HG02571 (cell line): Measurements from ENCODE around the gene SYNE2.
"Not testable (repeated sequence)": the region's sequence is repeated elsewhere in the genome, so short reads cannot be mapped to it uniquely, and the experiment has no call there.

ENCODE experiments used
- ATAC-seq: cut with Tn5 transposase; IDR thresholded peaks from one replicate; pipeline ENCODE4 v1.9.1; 2021; ENCODE audit warnings: mild to moderate bottlenecking, moderate library complexity; ENCODE audit not compliant: unreplicated experiment

Gene SYNE2

DNA sequence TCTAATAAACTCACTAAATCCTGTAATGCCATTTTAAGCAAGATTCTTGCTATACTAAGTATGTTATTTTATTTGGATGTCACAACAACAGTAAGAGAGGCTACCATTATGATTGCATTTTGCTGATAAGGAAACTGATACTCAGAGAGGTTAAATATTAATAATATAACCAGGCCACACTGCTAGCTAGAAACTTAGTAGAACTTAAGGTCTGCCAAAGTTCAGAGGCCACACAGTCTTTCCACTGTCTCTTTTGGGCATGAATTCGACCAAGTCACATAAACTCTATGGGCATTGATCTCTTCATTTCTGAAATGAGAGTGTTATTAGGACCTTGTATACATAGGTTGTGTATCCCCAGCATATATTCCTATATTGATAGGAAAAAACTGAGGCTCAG is 147.9 kb downstream of the SYNE2 start:
- ATAC-seq: no peak

DNA sequence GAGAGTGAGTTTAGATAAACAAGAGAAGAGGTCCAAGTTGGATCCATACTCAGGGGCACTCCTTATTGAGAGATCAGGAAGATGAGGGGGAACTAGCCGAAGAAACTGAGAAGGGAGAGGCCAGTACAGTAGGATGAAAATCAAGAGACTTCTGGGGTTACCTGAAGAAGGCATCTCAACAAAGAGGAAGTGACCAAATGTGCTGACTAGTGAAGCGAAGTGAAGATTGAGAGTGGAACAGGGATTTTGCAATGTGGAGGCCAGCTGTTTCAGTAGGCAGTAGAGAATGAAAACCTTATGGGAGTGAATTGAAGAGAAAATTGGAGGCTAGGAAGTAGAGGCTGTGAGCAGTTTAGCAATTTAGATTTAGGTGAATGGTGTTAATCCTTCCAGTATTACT is 153.0 kb downstream of the SYNE2 start:
- no peak for ATAC-seq

DNA sequence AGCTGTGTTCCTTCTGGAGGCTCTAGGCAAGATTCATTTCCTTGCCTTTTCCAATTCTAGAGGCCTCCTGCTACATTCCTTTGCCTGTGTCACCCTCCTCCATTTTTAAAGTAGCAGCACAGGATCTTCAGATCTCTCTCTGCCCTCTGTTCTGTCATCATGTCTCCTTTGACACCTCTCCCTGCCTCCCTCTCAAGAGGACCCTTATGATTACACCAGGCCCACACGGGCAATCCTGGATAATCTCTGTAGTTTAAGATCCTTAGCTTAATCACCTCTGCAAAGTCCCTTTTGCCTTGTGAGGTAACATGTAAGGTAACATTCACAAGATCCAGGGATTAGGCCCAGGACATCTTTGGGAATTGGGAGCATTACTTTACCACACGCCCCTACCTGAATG is 155.2 kb downstream of the SYNE2 start:
- no peak for ATAC-seq

DNA sequence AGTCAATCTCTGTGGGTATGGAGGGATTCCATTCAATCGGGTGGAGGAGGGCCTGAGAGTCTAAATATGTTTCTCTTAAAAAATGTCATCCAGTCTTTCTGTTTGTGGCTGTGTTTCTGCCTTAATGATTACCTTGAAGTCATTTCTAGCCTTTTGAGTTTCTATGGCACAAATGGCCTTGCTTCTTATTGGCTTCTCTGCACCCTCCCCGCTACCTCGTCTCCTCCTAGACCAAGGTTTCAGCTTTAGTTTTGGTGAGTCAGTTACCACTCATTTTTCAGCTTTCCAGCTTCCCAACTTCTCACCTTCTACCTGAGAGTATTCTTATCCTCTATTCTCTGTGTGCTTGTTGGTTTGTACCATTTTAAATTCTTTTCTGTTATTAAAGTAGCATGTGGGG is 159.2 kb downstream of the SYNE2 start:
- no peak for ATAC-seq

DNA sequence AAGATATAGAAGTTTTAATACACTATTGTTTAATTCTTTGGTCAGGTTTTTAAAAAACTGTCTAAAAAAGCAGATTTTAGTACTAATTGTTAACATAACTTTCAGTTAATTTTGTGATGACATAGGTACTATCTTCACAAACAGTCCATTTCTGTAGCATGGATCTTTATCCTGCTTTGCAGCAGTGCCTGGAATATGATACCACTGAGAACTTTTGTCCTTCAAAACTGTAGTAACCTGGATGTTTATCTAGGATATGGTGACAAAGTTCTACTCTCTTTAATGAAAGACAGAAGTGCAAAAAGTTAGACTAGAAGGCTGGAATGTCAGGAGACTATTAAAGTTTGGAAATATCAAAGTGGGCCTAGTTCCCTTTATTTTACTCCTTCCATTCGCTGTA is 159.9 kb downstream of the SYNE2 start:
- no peak for ATAC-seq

DNA sequence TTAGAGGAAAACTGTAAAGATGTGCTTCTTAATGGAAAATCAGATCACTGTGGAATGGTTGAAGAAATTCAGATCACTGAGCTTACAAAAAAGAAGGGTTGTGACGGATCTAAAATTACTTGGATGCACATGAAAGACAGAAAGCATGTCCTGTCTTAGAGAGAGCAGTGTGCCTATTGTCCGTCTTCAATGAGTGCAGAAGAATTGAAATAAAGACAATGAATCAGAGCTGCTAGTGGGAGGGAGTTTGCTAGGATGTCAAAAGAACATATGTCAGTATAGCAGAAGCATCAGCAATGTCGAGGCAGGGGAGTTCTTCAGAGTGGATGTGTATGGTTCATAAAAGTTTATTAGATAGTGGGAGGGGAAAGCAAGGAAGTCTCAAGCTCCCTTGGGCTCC is 172.7 kb downstream of the SYNE2 start:
- no peak for ATAC-seq

DNA sequence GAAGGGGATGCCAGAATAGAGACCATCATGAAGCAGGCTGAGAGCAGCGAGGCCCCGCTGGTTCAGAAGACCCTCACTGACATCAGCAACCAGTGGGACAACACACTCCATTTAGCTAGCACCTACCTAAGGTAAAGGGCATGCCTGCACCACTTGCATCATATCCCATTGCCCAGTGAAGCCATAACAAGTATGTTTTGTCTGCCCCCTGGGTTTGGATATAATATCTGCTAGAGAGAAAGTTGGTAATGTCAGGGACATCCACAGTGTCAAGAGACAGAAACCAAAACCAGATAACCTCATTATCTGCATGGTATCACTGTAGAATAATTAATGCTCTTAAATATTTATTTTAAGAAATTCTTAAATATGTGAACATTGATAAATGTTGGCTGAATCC is 173.8 kb downstream of the SYNE2 start:
- ATAC-seq: no peak

DNA sequence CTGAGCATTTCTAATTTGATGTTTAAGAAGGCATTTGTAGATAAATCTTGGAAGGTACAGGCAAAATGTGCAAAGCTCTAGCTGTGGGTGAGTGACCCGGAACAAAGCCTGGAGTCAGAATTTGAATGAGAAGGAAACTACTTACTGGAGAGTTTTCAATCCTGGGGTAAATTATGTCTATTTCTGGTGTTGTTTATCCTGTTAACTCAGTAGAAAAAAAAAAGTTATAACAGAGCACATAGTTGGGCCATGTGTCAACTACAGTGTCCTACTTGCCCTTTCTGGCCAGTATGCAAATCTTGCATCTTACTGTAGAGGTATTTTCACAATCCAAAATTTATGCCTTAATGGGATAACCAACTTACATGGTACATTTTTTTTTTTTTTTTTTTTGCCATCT is 182.3 kb downstream of the SYNE2 start:
- ATAC-seq: no peak

DNA sequence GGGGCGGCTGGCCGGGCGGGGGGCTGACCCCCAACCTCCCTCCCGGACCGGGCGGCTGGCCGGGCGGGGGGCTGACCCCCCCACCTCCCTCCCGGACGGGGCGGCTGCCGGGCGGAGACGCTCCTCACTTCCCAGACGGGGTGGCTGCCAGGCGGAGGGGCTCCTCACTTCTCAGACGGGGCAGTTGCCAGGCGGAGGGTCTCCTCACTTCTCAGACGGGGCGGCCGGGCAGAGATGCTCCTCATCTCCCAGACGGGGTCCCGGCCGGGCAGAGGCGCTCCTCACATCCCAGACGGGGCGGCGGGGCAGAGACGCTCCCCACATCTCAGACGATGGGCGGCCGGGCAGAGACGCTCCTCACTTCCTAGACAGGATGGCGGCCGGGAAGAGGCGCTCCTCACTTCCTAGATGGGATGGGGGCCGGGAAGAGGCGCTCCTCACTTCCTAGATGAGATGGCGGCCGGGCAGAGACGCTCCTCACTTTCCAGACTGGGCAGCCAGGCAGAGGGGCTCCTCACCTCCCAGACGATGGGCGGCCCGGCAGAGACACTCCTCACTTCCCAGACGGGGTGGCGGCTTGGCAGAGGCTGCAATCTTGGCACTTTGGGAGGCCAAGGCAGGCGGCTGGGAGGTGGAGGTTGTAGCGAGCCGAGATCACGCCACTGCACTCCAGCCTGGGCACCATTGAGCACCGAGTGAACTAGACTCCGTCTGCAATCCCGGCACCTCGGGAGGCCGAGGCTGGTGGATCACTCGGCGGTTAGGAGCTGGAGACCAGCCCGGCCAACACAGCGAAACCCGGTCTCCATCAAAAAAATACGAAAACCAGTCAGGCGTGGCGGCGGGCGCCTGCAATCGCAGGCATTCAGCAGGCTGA is 185.3 kb downstream of the SYNE2 start:
- not testable (repeated sequence) for ATAC-seq

DNA sequence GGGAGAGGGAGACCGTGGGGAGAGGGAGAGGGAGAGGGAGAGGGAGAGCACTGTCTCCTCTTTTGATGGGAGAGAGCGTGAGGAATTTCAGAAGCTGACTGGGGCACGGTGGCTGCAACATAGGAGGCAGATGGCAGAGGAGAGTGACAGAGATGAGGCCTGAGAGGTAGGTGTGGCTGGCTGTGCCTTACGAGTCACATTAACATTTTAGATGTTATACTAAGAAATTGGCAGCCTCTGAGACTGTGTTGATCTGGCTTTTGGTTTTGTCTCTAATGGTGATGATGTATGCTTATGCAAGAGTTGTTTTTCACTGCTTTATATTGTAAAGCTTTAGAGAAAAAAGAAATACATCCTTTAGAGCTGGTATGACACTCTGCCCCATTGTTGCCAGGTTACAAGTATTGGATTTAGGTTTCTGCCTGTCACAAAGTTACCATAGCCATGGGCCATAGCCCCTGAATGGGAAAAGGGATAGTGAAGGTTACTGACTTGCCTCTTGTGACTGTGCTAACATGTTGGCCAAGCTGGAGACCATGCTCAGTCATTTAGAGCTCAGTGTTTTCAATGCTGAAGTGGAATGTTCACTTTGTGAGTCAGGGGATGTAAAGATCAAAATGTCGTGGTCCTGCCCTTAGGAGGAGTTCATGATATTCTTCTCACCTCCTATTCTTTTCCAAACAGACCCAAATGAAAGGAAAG is 186.2 kb downstream of the SYNE2 start:
- ATAC-seq: no peak

DNA sequence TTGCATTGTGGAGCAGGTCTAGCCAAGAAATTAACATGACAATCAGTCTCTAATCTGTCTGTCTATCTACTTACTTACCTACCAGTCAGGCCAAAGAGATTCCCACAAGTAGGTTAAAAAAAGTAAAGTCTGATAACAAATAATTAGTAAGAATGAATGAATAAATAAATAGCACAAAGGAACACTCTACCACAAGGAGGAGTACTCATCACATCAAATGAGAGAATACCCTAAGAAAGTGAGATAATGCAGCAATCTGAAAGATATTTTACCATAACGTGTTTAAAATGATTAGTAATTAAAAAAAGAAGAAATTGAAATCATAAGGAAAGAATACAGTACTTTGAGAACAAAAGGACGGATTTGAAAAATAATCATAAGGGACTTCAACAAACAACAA is 187.2 kb downstream of the SYNE2 start:
- ATAC-seq: no peak

DNA sequence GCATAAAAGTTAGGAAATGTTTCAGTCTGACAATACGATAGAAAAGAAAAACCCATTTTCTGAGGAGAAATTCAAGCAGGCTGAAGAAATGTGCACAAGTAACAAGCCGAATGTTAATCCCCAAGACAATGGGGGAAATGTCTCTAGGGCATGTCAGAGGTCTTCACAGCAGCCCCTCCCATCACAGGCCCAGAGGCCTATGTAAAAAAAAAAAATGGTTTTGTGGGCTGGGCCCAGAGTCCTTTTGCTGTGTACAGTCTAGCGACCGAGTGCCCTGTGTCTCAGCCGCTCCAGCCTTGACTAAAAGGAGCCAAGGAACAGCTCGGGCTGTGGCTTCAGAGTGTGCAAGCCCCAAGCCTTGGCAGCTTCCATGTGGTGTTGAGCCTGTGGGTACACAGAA is 190.5 kb downstream of the SYNE2 start:
- ATAC-seq: not testable (repeated sequence)

DNA sequence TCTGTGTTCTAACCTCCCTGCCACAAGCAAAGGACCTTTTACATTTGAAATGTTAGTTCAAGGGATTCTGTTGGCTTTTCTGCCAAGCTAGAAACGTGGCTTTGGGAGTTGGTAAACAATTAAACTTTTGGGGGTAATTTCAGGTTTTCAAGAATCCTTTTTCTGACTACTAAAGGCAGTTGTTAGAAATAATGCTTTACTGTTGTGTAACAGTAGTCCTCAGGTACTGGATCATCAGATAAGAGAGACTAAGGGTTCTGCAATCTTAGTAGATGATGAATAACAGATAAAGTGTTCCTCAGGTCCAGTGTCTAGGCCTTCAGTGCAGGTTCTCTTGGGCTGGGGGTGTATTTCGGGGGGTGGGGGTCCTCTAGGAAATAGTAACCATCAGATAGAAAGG is 192.3 kb downstream of the SYNE2 start:
- ATAC-seq: no peak

DNA sequence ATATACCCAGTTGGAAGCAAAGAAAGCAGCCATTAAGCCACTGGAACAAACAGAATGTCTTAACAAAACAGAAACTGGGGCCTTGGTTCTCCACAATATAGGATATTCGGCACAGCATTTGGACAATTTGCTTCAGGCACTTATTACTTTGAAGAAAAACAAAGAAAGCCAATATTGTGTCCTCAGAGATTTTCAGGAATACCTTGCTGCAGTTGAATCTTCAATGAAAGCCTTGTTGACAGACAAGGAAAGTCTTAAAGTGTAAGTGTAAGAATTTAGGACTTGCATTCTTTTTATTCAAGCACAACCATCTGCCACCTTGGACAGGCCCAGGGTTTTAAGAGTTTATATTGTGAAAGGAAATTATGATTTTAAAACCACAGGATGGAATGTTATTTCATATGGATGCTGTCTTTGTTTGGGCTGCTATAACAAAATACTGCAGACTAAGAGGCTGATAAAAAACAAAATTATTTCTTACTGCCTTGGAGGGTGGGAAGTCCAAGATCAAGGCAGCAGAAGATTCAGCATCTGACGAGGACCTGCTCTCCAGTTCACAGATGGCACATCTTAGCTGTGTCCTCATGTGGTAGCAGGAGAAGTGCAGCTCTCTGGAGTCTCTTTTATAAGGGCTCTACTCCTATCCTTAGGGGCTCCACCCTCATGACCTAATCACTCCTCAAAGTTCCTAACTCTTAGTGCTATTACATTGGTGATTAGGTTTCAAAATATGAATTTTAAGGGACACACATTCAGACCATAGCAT is 197.0 kb downstream of the SYNE2 start:
- no peak for ATAC-seq

DNA sequence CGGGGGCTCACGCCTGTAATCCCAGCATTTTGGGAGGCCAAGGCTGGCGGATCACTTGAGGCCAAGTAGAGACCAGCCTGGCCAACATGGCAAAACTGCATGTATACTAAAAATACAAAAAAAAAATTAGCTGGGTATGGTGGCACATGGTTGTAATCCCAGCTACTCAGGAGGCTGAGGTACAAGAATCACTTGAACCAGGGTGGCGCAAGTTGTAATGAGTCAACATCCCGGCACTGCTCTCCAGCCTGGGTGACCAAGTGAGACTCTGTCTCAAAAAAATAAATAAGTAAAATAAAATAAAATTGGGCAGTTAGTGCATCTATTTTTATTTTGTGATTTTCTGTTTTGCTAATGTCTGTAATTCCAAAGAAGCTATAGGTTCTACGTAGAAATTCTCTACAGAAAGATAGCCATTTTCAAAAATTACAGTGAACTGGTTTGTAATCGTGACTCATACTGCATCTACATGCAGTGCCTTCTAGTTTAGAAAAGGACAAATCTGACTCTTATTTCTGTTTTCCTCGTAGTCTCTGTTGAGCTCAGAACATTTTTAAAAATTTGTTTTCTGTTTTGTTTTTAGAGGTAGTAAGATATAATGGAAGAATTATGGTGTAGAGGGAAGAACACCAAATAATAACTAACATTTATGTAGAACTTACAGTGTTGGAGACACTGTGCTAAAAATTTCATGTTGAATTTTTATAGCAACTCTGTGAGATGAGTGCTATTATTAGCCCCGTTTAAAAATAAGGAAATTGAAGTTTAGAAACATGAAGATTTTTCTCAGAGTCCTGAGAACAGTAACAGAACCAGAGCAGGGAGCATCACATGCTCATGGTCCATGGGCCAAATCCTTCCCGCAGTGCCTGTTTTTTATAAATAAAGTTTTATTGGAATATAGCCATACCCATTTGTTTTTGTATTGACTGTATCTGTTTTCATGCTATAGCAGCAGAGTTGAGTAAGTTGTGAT is 201.2 kb downstream of the SYNE2 start:
- no peak for ATAC-seq

DNA sequence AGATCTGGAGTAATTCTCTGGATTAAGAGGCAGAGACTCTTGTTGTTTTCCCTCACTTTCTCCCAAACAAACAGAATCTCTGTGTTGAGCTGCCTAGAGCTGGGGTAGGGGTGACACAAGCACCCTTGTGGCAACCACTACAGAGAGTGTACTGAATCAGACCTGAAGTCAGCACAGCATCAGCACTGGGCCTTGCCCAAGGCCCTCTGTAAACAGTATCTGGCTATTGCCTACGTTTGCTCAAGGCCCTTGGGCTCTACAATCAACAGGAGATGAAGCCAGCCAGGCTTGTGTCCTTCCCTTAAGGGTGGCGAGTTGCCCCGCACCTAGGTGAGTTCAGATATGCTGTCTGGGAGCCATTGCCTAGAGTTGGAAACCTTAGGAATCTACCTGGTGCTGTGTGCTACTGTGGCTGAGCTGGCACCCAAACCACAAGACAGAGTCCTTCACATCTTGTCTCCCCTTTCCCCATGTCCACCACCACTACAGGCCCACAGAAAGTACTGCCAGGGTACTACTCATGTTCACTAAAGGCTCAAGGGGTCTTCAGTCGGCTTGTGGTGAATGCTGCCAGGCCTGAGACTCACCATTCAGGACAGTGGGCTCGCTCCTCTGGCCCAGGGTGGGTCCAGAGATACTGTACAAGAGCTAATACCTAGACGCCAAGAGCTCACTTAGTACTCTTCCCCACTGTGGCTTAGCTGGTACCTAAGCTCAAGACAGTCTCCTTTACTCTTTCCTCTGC is 206.8 kb downstream of the SYNE2 start:
- ATAC-seq: no peak

DNA sequence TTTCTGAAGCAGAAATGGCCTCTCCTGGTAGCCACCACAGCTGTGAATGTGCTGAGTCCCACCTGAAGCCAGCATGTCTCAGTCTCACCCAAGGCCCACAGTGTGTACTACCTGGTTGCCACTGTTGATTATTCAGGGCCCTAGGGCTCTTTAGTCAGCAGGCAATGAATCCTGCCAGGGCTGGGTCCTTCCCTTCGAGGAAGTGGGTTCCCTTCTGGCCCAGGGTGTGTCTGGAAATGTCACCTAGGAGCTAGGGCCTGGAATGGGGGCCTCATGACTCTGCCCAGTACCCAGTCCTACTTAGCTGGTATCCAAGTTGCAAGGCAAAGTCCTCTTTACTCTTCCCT is 207.4 kb downstream of the SYNE2 start:
- ATAC-seq: no peak

DNA sequence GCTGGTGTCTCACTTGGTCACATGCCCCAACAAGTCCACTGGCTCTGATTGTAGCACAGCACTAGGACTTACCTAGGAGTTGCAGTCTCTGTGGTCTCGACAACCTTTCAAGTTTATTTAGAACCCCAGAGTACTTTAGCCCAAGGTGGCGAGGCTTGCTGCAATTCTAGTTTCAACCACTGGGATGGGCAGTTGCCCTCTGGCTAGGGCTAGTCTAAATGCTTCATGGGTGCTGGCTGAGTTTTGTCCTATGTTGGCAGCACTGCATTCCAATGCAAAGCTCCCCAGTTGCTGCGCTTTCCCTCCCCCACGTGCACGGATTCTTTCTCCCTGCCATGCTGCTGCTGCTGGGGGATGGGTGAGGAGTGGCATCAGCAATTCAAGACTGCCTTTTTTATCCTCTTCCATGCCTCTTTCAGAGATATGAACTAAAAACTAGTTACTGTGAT is 207.9 kb downstream of the SYNE2 start:
- ATAC-seq: no peak

DNA sequence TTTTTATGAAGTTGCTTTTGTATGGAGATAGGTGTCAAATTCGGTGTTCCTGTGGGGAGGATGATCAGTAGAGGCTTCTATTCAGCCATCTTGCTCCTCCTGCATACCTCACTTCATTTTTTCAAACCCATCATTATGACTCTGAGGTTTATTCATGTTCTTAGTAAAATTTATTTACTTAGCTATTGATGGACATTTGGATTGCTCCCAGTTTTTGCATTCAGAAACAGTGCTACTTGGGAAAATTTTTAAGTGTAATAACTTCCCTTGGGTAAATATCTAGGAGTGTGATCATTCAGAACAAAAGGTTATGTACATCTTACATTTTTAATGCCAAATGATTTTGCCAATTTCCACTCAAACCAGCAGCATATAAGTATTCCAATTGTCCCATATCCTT is 208.3 kb downstream of the SYNE2 start:
- ATAC-seq: no peak

DNA sequence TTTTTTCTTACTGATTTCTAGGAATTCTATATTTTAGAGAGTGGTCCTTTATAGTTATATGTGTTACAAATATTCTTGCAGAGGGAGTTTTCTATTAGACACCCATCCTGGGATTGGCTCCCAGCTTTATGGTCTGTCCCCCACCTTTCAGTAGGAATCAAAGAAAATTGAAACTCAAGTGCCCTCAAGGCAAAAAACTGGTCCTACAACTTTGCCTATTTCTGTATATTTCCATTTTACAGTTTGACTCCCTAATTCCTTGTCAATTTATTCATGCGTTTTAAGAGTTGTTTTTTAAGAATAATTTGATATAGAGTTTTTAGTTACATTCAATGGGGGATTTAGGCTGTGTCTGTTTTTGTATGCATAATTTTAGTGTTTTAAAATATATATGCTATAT is 208.9 kb downstream of the SYNE2 start:
- no peak for ATAC-seq
